OCI-LY3 (cell line): ENCODE data around the gene MTERF2.

Experiments used
- EZH2phosphoT487 ChIP-seq: fragments of 200-600 bp; shearing (Covaris generic); IDR thresholded peaks from 2 replicates; pipeline ENCODE4 v1.6.1; 2018; ENCODE audit warnings: antibody characterized with exemption, mixed run types, low read depth
- TF ChIP-seq, protein P1 (sequence below): fragments of 200-600, 300-600 bp; sonication (generic); IDR thresholded peaks from 2 replicates; pipeline ENCODE4 v1.5.1; 2014; ENCODE audit warnings: antibody characterized with exemption, low read length, low read depth

DNA sequence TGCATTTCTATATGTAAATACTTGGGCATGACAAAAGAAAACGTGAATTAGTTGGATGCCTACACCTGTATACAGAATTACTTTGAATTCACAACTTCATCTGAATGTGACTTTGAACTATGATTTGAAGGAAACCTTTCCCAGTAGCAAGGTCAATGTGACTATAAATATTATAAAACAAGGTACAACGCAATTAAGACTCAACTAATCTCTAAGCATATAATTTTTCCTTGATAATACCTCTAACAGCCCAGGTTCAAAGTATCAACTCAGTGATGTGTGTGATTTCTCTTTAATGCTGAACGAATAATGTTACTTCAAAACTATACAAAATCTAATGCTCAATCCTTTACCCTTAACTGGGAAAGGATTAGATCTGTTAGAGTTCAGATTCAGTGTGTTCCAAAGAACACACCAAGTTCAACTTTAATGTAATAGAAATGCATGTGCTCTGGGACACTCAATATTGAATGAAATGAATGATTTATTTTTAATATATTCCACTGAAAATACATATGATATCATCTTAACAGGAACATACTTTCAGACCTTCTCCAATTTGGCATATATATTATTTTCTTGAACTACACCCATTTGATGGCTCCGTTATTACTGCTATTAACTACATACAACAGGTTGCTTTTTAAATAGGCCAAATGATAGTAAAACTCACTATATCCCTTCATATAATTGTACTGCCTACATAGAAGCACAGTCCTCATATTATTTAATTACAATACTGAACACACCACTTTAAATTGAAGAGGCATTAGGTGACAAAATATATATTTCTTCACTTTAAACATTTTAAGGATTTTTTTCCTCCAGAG, 40.1 kb upstream of the MTERF2 start:
- TF ChIP-seq, protein P1, sequence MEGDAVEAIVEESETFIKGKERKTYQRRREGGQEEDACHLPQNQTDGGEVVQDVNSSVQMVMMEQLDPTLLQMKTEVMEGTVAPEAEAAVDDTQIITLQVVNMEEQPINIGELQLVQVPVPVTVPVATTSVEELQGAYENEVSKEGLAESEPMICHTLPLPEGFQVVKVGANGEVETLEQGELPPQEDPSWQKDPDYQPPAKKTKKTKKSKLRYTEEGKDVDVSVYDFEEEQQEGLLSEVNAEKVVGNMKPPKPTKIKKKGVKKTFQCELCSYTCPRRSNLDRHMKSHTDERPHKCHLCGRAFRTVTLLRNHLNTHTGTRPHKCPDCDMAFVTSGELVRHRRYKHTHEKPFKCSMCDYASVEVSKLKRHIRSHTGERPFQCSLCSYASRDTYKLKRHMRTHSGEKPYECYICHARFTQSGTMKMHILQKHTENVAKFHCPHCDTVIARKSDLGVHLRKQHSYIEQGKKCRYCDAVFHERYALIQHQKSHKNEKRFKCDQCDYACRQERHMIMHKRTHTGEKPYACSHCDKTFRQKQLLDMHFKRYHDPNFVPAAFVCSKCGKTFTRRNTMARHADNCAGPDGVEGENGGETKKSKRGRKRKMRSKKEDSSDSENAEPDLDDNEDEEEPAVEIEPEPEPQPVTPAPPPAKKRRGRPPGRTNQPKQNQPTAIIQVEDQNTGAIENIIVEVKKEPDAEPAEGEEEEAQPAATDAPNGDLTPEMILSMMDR, result no peak
- no peak for TF ChIP-seq EZH2phosphoT487
